Vagina (tissue), 2 donors: ENCODE measurements around the gene PIH1D2. TPM values are rescaled to one million over a fixed set of nuclear protein-coding genes. Genes with fewer than 3 reads are reported as not detected.

ENCODE experiments used
- DNase-seq, 2 donors: peaks; one replicate each; pipeline ENCODE4 v3.0.0-alpha.2; 2017; ENCODE audit errors: extremely low spot score in 2 of 2
- H3K27ac ChIP-seq: fragments of 200-600 bp; sonication (generic); one replicate; pipeline ENCODE4 v1.5.1; 2019
- H3K27me3 ChIP-seq: fragments of 200-600 bp; sonication (generic); one replicate; pipeline ENCODE4 v1.5.1; 2019
- H3K36me3 ChIP-seq, 2 donors: fragments of 200-600 bp; sonication (generic); one replicate each; pipeline ENCODE4 v1.5.1; 2017 to 2019
- H3K4me1 ChIP-seq: fragments of 200-600 bp; sonication (generic); one replicate; pipeline ENCODE4 v1.5.1; 2019
- H3K4me3 ChIP-seq, 2 donors: fragments of 200-600 bp; sonication (generic); 1 replicate in 1 of 2; 2 replicates in 1 of 2; pipeline ENCODE4 v1.5.1; 2016 to 2019
- H3K9me3 ChIP-seq: fragments of 200-600 bp; sonication (generic); one replicate; pipeline ENCODE4 v1.5.1; 2019
- CTCF ChIP-seq, 3 experiments: fragments of 450-650 bp in 2 of 3; fragments of 200-600 bp in 1 of 3; sonication (generic) in 1 of 3; IDR thresholded peaks; one replicate each; pipeline ENCODE4 v1.5.1; 2017 to 2019; ENCODE audit warnings: antibody characterized with exemption in 3 of 3, mild to moderate bottlenecking in 2 of 3, moderate library complexity in 2 of 3
- POLR2A ChIP-seq, 2 donors: fragments of 450-650 bp; IDR thresholded peaks; one replicate each; pipeline ENCODE4 v1.6.1; 2017; ENCODE audit warnings: antibody characterized with exemption in 2 of 2, mild to moderate bottlenecking in 2 of 2, moderate library complexity in 2 of 2
- POLR2AphosphoS5 ChIP-seq, 2 donors: sonication (generic); formaldehyde crosslinking; IDR thresholded peaks; one replicate each; pipeline ENCODE4 v1.9.0; 2017; ENCODE audit warnings: antibody characterized with exemption in 2 of 2, mild to moderate bottlenecking in 2 of 2, low read depth in 1 of 2; ENCODE audit not compliant: insufficient read depth in 1 of 2
- intact Hi-C: fragments of 100-400 bp; cut with DNase I; formaldehyde crosslinking; loops from one replicate; pipeline ENCODE4 v1.15.1; 2023
- total RNA-seq: library from RNA; depleted of rRNA; stranded (reverse); fragments of >200 nt; gene quantifications from one replicate; pipeline ENCODE4 v1.2.3, GENCODE V29; 2016

The PIH1D2 gene
- total RNA-seq, 1 donor from 2014 or later = 1.5 TPM

- no peak for DNase-seq
- intact Hi-C loops = no loop called here
- H3K27ac ChIP-seq = no peak overlapping the region
- H3K9me3 ChIP-seq = no peaks in the 10 kb centered on the region
- H3K4me3 ChIP-seq = no peak overlapping the region
- TF ChIP-seq CTCF (IDR thresholded peaks at IDR 0.05) (no peak), POLR2A (IDR thresholded peaks at IDR 0.05) (no peak), POLR2AphosphoS5 (IDR thresholded peaks at IDR 0.05; ENCODE audit: insufficient read depth in 1 of 2, low read depth in 1 of 2) (no peak)
- H3K27me3 ChIP-seq = no peaks in the 10 kb centered on the region
- H3K4me1 ChIP-seq = no peaks in the 10 kb centered on the region
- H3K36me3 ChIP-seq = peaks cover 0 to 53% of the 10 kb centered on the region in 2 donors
Observed at GRCh38 chr11:112058103-112058502, 15.7 kb downstream of the PIH1D2 start.

GRCh38 chr11:112057170-112057569 lies 16.6 kb downstream of the PIH1D2 start:
- no peak for DNase-seq
- peaks cover 0 to 57% of the 10 kb centered on the region in 2 donors for H3K36me3 ChIP-seq
- no peaks in the 10 kb centered on the region for H3K4me1 ChIP-seq
- intact Hi-C loops = no loop called here
- H3K9me3 ChIP-seq = no peaks in the 10 kb centered on the region
- TF ChIP-seq POLR2AphosphoS5 (IDR thresholded peaks at IDR 0.05; ENCODE audit: insufficient read depth in 1 of 2, low read depth in 1 of 2) (no peak), POLR2A (IDR thresholded peaks at IDR 0.05) (no peak), CTCF (IDR thresholded peaks at IDR 0.05) (no peak)
- no peaks in the 10 kb centered on the region for H3K27me3 ChIP-seq
- H3K4me3 ChIP-seq = no peak overlapping the region
- no peak overlapping the region for H3K27ac ChIP-seq

- no peaks in the 10 kb centered on the region for H3K27me3 ChIP-seq
- H3K27ac ChIP-seq = no peak overlapping the region
- no peak overlapping the region for H3K4me3 ChIP-seq
- DNase-seq = no peak
- TF ChIP-seq POLR2AphosphoS5 (IDR thresholded peaks at IDR 0.05; ENCODE audit: insufficient read depth in 1 of 2, low read depth in 1 of 2) (no peak), CTCF (IDR thresholded peaks at IDR 0.05) (no peak), POLR2A (IDR thresholded peaks at IDR 0.05) (no peak)
- peaks cover 6 to 57% of the 10 kb centered on the region in 2 donors for H3K36me3 ChIP-seq
- intact Hi-C loops = no loop called here
- no peaks in the 10 kb centered on the region for H3K4me1 ChIP-seq
- H3K9me3 ChIP-seq = no peaks in the 10 kb centered on the region
Observed at GRCh38 chr11:112051768-112052167, 22.0 kb downstream of the PIH1D2 start.

GRCh38 chr11:112050721-112051120 lies 23.1 kb downstream of the PIH1D2 start:
- no peaks in the 10 kb centered on the region for H3K9me3 ChIP-seq
- intact Hi-C loops = no loop called here

More at GRCh38 chr11:112050721-112051120, 23.1 kb downstream of the PIH1D2 start:
- Histone ChIP-seq H3K27me3 (no peaks in the 10 kb centered on the region), H3K36me3 (peaks cover 6 to 64% of the 10 kb centered on the region in 2 donors), H3K4me1 (no peaks in the 10 kb centered on the region), H3K4me3 (no peak overlapping the region), H3K27ac (no peak overlapping the region)
- DNase-seq = no peak
- TF ChIP-seq POLR2AphosphoS5 (IDR thresholded peaks at IDR 0.05; ENCODE audit: insufficient read depth in 1 of 2, low read depth in 1 of 2) (no peak), CTCF (IDR thresholded peaks at IDR 0.05) (no peak), POLR2A (IDR thresholded peaks at IDR 0.05) (no peak)
